Esophagus squamous epithelium (tissue), 5 donors: ENCODE data around the gene MFN2. TPM values are rescaled to one million over a fixed set of nuclear protein-coding genes. Genes with fewer than 3 reads are reported as not detected.

Source experiments
- DNase-seq: peaks from one replicate; lab custom pipeline; 2025; lab: John Stamatoyannopoulos, UW
- H3K27ac ChIP-seq, 4 donors: fragments of 200-600 bp; sonication (generic); one replicate each; pipeline ENCODE4 v1.5.1; 2016 to 2019; ENCODE audit warnings: mild to moderate bottlenecking in 1 of 4
- H3K27me3 ChIP-seq, 4 donors: fragments of 200-600 bp; sonication (generic); 1 replicate in 3 of 4; 2 replicates in 1 of 4; pipeline versions ENCODE4 v1.5.1 to v1.6.0; 2017 to 2021; ENCODE audit warnings: antibody characterized with exemption in 1 of 4
- H3K36me3 ChIP-seq, 3 donors: fragments of 200-600 bp; sonication (generic); one replicate each; pipeline ENCODE4 v1.5.1; 2016 to 2019
- H3K4me1 ChIP-seq, 3 donors: fragments of 200-600 bp; sonication (generic); one replicate each; pipeline ENCODE4 v1.5.1; 2017 to 2019
- H3K4me3 ChIP-seq, 4 donors: fragments of 200-600 bp; sonication (generic); 1 replicate in 3 of 4; 2 replicates in 1 of 4; pipeline ENCODE4 v1.5.1; 2016 to 2019; ENCODE audit warnings: mild to moderate bottlenecking in 2 of 4, moderate library complexity in 1 of 4
- H3K9me3 ChIP-seq, 3 donors: fragments of 200-600 bp; sonication (generic); one replicate each; pipeline ENCODE4 v1.5.1; 2016 to 2019
- POLR2A ChIP-seq, 4 donors: fragments of 450-650 bp; IDR thresholded peaks; one replicate each; pipeline ENCODE4 v1.6.1; 2017; ENCODE audit warnings: antibody characterized with exemption in 4 of 4, mild to moderate bottlenecking in 4 of 4, moderate library complexity in 3 of 4
- WGBS, 2 donors: methylation state at CpG; one replicate each; pipeline ENCODE4 v1.1.5; 2018; 5-methylcytosine and 5-hydroxymethylcytosine counted together
- intact Hi-C: fragments of 100-400 bp; cut with DNase I; formaldehyde crosslinking; loops from one replicate; pipeline ENCODE4 v1.15.0; 2022
- total RNA-seq, 4 donors: library from RNA; depleted of rRNA; stranded (reverse); fragments of >200 nt; gene quantifications; one replicate each; pipeline ENCODE4 v1.1.0, GENCODE V29; 2016
- TF ChIP-seq, protein P1 (sequence below), 6 experiments: fragments of 450-650 bp in 4 of 6; fragments of 200-600 bp in 2 of 6; sonication (generic) in 2 of 6; IDR thresholded peaks; one replicate each; pipeline ENCODE4 v1.5.1; 2016 to 2019; ENCODE audit warnings: antibody characterized with exemption in 6 of 6, mild to moderate bottlenecking in 4 of 6, moderate library complexity in 4 of 6
- donor health status: DM: yes; HTN: yes; CAD: no.

Gene MFN2
- total RNA-seq, 4 donors from 2014 or later, result 64.4 to 96.9 (median 78.7) TPM

DNA sequence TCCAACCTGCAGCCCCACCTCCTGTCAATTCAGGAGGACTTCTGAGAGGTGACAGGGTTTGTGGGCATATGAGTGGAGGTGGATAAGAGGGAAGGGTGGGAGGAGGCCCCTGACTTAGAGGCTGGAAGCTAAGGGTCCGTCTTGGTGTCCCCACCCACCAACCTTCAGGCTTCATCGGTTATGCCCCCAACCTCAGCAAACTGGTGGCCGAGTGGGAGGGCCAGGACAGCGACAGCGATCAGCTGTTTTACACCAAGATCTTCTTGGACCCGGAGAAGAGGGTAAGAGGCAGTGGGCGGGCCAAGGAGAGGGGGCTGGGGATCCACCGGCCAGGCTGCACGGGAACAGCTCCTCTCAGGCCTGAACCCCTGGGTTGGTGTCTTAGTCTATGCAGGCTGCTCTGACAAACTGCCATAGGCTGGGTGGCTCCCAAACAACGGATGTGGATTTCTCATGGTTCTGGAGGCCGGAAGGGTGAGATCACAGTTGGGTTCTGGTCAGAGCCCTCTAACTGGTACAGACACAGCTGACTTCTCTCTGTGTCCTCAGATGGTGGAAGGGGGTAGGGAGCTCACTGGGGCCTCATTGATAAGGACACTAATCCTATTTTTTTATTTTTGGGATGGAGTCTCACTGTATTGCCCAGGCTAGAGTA, 27.7 kb upstream of the MFN2 start:
- no peak for DNase-seq
- Histone ChIP-seq H3K27ac (no peak overlapping the region), H3K27me3 (no peaks in the 10 kb centered on the region), H3K4me3 (no peak overlapping the region), H3K9me3 (no peaks in the 10 kb centered on the region), H3K36me3 (peaks cover 7 to 87% (median 9%) of the 10 kb centered on the region in 3 donors), H3K4me1 (no peaks in the 10 kb centered on the region)
- intact Hi-C loops, result no loop called here
- 79 to 100% methylated on average over 2 to 3 of the region's 11 CpGs for WGBS, 2 donors
- TF ChIP-seq, protein P1, sequence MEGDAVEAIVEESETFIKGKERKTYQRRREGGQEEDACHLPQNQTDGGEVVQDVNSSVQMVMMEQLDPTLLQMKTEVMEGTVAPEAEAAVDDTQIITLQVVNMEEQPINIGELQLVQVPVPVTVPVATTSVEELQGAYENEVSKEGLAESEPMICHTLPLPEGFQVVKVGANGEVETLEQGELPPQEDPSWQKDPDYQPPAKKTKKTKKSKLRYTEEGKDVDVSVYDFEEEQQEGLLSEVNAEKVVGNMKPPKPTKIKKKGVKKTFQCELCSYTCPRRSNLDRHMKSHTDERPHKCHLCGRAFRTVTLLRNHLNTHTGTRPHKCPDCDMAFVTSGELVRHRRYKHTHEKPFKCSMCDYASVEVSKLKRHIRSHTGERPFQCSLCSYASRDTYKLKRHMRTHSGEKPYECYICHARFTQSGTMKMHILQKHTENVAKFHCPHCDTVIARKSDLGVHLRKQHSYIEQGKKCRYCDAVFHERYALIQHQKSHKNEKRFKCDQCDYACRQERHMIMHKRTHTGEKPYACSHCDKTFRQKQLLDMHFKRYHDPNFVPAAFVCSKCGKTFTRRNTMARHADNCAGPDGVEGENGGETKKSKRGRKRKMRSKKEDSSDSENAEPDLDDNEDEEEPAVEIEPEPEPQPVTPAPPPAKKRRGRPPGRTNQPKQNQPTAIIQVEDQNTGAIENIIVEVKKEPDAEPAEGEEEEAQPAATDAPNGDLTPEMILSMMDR (IDR thresholded peaks at IDR 0.05), result no peak
- no peak for TF ChIP-seq POLR2A (IDR thresholded peaks at IDR 0.05)

DNA sequence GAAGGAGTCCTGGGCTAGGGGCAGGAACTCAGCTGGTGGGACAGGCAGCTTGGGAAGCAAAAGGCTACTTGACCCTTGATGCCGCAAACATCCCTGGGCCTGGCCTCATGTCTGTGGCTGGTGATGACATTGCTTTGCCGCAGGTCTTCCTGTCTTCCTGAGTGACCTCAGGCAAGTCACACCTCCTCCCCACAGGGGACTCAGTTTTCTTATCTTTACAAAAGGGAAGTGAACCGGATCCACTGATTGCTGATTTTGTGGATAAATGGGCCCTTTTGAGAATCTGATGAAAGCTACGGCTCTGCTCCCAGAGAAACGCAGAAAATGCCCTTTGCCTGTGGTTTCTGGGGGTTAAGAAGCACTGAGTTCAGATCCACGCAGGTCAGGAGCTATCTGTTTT, 25.0 kb upstream of the MFN2 start:
- DNase-seq, result no peak
- no peak overlapping the region for H3K27ac ChIP-seq
- TF ChIP-seq, protein P1 (IDR thresholded peaks at IDR 0.05), result no peak
- no peak for TF ChIP-seq POLR2A (IDR thresholded peaks at IDR 0.05)
- H3K4me3 ChIP-seq, result no peak overlapping the region
- WGBS, 2 donors, result 94 to 95% methylated on average over 3 to 6 of the region's 6 CpGs
- intact Hi-C loops, result no loop called here
- no peaks in the 10 kb centered on the region for H3K27me3 ChIP-seq
- no peaks in the 10 kb centered on the region for H3K9me3 ChIP-seq
- peaks cover 13 to 92% (median 20%) of the 10 kb centered on the region in 3 donors for H3K36me3 ChIP-seq
- H3K4me1 ChIP-seq, result peaks cover 0 to under 1% (median 0%) of the 10 kb centered on the region in 3 donors

DNA sequence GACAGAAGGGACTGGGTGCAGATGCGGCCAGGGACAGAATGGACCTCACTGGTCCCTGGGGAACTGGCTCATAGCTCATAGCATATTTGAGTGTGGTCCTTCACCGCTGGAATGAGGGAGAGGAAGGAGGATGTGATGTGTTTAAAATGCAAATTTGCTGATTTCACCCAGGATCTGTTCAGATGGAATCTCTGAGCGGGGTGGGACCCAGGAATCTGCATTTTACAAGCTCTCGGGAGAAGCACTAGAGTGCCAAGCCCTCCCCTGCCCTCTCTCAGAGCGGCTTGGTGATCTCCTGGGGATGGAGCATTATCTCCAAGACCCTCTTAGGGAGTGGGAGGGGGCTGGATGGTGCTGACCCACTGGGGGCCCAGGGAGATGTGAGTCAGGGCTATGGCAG, 22.8 kb upstream of the MFN2 start:
- TF ChIP-seq, protein P1 (IDR thresholded peaks at IDR 0.05), result no peak
- no peak for TF ChIP-seq POLR2A (IDR thresholded peaks at IDR 0.05)
- Histone ChIP-seq H3K4me3 (no peak overlapping the region), H3K4me1 (peaks cover 5 to 17% (median 10%) of the 10 kb centered on the region in 3 donors), H3K27me3 (no peaks in the 10 kb centered on the region), H3K9me3 (no peaks in the 10 kb centered on the region), H3K36me3 (peaks cover 15 to 93% (median 20%) of the 10 kb centered on the region in 3 donors), H3K27ac (no peak overlapping the region)
- 81 to 85% methylated on average over 5 of the region's 5 CpGs for WGBS, 2 donors
- no peak for DNase-seq
- intact Hi-C loops, result no loop called here

DNA sequence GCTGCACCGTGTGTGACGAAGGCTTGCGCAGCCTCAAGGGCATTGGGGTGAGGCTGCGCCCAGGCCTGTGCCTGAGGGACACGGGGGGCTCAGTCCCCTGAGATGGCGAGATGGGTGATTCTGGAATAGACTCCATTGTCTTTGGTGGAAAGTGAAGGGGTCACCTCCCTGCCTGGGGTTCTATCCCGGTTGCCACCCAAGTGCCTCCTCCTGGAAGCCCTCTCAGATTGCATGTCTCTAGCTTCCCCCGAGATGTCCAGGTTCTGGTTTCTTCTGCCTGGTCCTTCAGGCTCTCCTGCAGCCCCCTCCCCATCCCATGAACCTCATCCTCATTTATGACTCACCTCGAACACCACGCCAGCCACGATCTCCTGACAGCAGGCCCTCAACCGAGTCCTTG, 22.3 kb upstream of the MFN2 start:
- Histone ChIP-seq H3K27me3 (no peaks in the 10 kb centered on the region), H3K4me1 (peaks cover 5 to 17% (median 10%) of the 10 kb centered on the region in 3 donors), H3K9me3 (no peaks in the 10 kb centered on the region), H3K27ac (no peak overlapping the region), H3K36me3 (peaks cover 15 to 93% (median 20%) of the 10 kb centered on the region in 3 donors), H3K4me3 (no peak overlapping the region)
- no peak for DNase-seq
- WGBS, 2 donors, result 86 to 92% methylated on average over 6 to 7 of the region's 12 CpGs
- TF ChIP-seq, protein P1 (IDR thresholded peaks at IDR 0.05), result no peak
- TF ChIP-seq POLR2A (IDR thresholded peaks at IDR 0.05), result no peak
- intact Hi-C loops, result no loop called here

DNA sequence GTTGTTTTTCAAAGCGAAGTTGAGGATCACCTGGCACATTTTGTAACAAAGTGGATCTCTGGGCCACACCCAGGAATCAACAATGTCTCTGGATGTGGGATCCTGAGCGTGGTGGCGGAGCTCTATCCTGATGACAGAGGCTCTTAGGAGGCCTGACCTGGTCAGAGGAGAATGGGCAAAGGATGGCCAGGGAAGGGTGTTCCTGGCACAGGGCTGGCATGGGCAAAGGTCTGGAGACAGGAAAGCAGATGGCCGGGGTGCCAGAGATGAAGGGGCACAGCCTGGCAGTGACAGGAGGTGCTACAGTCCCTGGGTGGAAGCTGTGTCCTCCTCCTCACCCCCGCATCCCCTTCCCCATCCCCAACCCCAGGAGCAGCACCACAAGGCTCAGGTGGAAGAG, 20.0 kb upstream of the MFN2 start:
- Histone ChIP-seq H3K4me1 (peaks cover 5 to 17% (median 10%) of the 10 kb centered on the region in 3 donors), H3K27ac (peak overlapping the region in 3 of 4 donors; percentile 1 to 44 (median 2)), H3K27me3 (no peaks in the 10 kb centered on the region), H3K36me3 (peaks cover 29 to 97% (median 31%) of the 10 kb centered on the region in 3 donors), H3K9me3 (no peaks in the 10 kb centered on the region), H3K4me3 (no peak overlapping the region)
- DNase-seq, result no peak
- intact Hi-C loops, result loop anchor here (10.0 kb wide), 1 partner anchor 125 kb away; no protein-coding TSS in a partner anchor
- 86 to 100% methylated on average over 1 to 2 of the region's 5 CpGs for WGBS, 2 donors
- TF ChIP-seq POLR2A (IDR thresholded peaks at IDR 0.05), result no peak
- TF ChIP-seq, protein P1 (IDR thresholded peaks at IDR 0.05), result no peak
